GM21528 (cell line): Measurements from ENCODE around the gene RAET1E.
"Not testable (repeated sequence)": the region's sequence is repeated elsewhere in the genome, so short reads cannot be mapped to it uniquely, and the experiment has no call there.

Experiments used
- ATAC-seq: cut with Tn5 transposase; IDR thresholded peaks from one replicate; pipeline ENCODE4 v1.9.1; 2021; ENCODE audit warnings: mild to moderate bottlenecking, moderate library complexity; ENCODE audit not compliant: unreplicated experiment, low FRiP score

Gene RAET1E

GRCh38 chr6:149929422-149929821 lies 31.5 kb upstream of the RAET1E start:
- no peak for ATAC-seq

- not testable (repeated sequence) for ATAC-seq
Measured at GRCh38 chr6:149927025-149927424, 29.1 kb upstream of the RAET1E start.

- ATAC-seq, result no peak
Measured at GRCh38 chr6:149925974-149926777, 28.3 kb upstream of the RAET1E start.

- no peak for ATAC-seq
Measured at GRCh38 chr6:149925253-149925973, 27.5 kb upstream of the RAET1E start.

- ATAC-seq, result no peak
Measured at GRCh38 chr6:149924933-149925252, 27.0 kb upstream of the RAET1E start.

- ATAC-seq, result no peak
Measured at GRCh38 chr6:149924206-149924932, 26.5 kb upstream of the RAET1E start.

DNA sequence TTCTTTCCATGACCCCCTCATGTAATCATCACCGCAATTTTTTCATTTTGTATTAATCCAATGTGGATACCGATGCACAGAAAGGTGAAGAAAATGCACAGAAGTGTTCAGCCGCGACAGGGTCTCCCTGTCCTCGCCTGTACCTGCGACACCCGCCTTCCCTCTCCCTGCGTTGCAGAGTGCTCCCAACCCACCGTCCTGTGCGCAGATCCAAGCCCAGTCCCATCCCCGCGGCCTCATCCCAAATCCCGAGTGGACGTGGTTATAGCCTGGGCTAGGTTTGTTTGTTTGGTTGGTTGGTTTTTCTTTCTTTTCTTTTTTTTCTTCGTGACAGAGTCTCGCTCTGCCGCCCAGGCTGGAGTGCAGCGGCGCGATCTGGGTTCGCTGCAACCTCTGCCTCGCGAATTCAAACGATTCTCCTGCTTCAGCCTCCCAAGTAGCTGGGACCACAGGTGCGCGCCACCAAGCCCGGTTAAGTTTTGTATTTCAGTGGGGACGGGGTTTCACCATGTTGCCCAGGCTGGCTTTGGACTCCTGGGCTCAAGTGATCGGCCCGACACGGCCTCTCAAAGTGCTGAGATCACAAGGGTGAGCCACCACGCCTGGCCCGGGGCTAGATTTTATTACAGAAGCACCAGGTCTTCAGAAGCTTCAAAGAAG lies 25.5 kb upstream of the RAET1E start:
- ATAC-seq, result no peak

DNA sequence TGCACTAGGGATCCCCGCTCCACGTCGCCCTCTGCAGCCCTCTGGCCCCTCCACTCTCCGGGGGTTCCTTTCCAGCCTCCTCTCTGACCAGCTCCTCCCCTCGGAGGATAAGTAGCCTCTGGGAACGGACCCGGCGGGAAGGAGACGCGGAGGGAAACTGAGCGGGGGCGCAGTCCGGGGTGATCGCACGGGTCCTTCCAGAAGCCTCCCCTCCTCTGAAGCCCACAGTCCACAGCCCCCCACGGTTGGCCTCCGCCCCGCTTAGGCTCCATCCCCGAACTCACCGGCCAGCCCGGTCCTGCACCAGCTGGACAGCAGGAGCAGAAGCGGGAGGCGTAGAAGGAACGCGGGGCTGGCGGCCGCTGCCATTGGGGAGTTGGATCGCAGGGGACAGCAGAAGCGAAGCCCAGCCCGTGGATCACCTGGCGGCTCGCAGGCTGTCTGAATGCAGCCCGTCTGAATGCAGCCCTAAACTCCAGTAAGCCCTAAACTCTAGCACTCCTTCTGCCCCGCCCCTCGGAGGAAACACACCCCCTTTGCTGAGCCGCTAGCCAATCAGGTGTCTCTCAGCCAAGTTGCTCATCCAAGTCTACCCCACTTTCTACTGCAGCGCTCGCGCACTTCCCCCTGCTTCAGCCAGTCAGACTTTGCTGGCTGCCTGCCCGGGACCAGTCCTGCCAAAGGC lies 24.9 kb upstream of the RAET1E start, which contains the start of gene RAET1G:
Gene RAET1G, minus strand, starts transcription at position 480 of the 685 bp plus-strand sequence. Its CDS starts 111 bp downstream, at position 369.
- no peak for ATAC-seq

- ATAC-seq, result not testable (repeated sequence)
Measured at GRCh38 chr6:149922091-149922490, 24.2 kb upstream of the RAET1E start.

DNA sequence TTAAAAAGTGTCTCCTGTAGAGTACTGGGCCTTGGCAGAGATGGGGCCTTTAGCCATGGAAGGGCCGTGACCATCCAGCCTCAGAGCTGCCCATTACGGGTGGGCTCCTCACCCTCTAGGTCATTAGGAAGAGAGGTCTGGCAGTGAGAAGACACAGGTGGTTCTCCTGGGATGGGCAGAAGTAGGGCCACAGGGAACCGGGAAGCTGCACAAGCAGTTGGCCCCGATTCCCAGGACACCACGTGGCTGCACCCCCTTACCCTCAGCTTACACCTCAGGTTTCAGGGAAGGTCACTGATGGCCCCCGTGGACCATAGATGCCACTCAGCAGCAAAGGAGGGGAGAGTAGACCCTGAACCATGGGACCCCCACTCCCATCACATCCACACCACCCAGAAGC lies 23.4 kb upstream of the RAET1E start:
- no peak for ATAC-seq

DNA sequence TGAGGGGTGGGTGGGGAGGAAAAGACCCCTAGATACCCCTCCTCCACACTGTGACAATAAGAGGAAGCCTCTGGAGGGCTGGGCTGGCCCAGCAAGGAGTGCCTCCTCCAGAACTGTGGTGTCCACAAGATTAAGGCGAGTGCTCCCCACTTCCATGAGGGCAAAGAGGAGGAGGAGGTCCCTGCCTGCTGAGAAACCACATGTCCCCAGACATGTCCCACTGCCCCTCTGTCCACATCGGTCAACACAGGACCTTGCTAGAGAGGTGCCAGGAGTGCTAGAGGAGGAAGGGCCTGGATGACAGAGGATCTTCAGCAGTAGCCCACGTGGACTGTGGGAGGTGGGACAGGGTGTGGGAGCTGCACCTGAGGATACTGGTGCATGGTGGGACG lies 21.9 kb upstream of the RAET1E start:
- no peak for ATAC-seq

DNA sequence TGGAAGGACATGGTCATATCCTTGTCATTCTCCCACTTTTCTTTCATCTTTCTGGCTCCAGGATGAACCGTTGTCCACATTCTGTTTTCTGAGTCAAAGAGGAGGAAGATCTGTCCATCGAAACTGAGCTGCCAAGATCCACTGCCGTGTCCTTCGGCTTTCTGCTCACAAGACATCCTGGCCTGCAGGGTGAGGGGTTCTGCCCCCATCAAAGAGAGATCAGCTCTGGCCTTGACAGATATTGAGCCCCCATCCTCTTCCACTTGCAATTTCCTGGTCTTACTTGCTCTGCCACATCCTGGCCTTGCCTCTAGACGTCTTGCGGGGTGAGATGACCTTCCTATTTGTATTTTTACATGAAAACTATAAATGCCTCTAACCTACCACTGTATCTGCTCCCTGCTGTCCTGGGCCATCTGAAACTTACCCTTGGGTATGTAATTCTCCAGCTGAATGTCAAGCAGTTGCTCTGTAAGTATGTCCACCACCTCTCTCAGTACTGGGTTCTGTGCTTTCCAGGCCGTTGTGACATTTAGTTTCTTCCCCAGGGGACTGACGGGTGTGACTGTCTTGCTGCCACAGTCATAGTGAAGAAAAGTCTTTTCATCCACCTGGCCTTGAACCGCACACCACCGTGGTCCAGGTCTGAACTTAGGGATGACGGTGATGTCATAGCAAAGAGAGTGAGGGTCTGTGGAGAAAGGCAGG lies 21.4 kb upstream of the RAET1E start:
- not testable (repeated sequence) for ATAC-seq

GRCh38 chr6:149918151-149918905 lies 20.4 kb upstream of the RAET1E start:
- ATAC-seq, result no peak

DNA sequence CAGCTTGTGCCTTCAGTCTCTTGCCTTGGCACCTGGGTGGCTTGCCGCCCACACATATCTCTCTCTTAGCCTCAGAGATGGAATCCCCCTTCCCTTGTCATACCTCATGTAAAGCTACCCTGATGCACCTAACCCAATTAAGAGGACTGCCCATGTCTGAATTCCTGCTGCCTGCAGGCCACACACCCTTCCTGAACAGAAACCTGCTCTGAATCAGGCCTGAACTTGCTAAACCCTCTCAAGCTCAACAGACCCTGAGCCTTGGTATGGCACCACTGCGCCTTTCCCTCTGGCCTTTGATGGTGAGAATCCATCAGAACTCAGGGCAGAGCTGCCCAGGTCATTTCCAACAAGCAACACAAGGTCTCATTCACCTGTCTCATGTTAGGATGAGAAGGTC lies 19.8 kb upstream of the RAET1E start:
- ATAC-seq, result no peak

GRCh38 chr6:149915970-149916865 lies 18.3 kb upstream of the RAET1E start:
- ATAC-seq, result no peak

DNA sequence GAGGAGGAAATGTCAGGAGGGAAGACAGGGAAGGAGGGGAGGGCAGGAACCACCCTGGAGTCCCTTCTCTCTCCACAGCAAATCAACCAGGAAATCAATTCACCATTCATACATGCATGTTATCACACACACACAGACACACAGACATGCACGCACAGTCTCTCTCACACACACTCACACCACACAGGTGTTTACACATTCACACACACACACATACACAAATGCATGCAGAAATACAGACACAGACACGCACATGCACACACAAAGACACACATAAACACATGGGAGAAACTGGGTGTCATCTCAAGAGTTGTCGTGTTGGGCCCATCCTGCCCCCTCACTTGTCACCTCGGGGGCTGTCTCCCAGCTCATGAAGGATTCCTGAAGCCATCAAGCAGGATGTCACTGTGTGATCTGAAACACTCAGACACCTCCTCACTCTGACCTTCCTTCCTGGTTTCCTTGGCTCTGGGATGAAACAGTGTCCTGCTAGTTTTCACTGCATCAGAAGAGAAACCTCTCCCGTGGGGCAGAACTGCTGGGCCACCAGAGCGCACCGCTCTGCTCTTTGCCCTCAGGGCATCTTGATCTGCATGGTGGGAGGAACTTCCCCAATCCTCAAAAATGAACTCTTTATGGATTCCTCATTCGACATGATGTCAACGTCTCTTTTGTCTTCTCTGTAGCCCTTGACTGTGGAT lies 15.8 kb upstream of the RAET1E start:
- ATAC-seq, result no peak

GRCh38 chr6:149913085-149913484 lies 15.2 kb upstream of the RAET1E start:
- no peak for ATAC-seq
